ACC112 (cell line): ENCODE measurements around the gene MACF1.
"Not testable (repeated sequence)": the region's sequence is repeated elsewhere in the genome, so short reads cannot be mapped to it uniquely, and the experiment has no call there.

ENCODE experiments used
- H2AFZ ChIP-seq: fragments of 200-600 bp; sonication (generic); one replicate; pipeline ENCODE4 v1.6.0; 2017; ENCODE audit warnings: antibody characterized with exemption, low read length; ENCODE audit not compliant: unreplicated experiment
- H3K27ac ChIP-seq: fragments of 200-600 bp; sonication (generic); 2 replicates; pipeline ENCODE4 v1.5.1; 2014; ENCODE audit warnings: low read depth, mild to moderate bottlenecking, antibody characterized with exemption, low read length, moderate library complexity
- H3K27me3 ChIP-seq: fragments of 200-600 bp; sonication (generic); 2 replicates; pipeline ENCODE4 v1.6.1; 2014; ENCODE audit warnings: mild to moderate bottlenecking, antibody characterized with exemption, low read length, moderate library complexity, mixed read lengths; ENCODE audit not compliant: insufficient read depth
- H3K36me3 ChIP-seq: fragments of 200-600 bp; sonication (generic); 2 replicates; pipeline ENCODE4 v1.6.1; 2016; ENCODE audit warnings: mild to moderate bottlenecking, antibody characterized with exemption, low read length, moderate library complexity, mixed read lengths; ENCODE audit not compliant: insufficient read depth
- H3K4me1 ChIP-seq: fragments of 200-600 bp; sonication (generic); one replicate; pipeline ENCODE4 v1.6.1; 2016; ENCODE audit warnings: low read length, mixed read lengths; ENCODE audit not compliant: insufficient read depth, unreplicated experiment, control insufficient read depth
- H3K4me3 ChIP-seq: fragments of 200-600 bp; sonication (generic); 2 replicates; pipeline ENCODE4 v1.5.1; 2014; ENCODE audit warnings: mild to moderate bottlenecking, low read depth, low read length
- H3K79me2 ChIP-seq: fragments of 200-600 bp; sonication (generic); one replicate; pipeline ENCODE4 v1.6.0; 2016; ENCODE audit warnings: low read length; ENCODE audit not compliant: control insufficient read depth, unreplicated experiment, insufficient read depth

MACF1 gene

GRCh38 chr1:39515131-39516086, 310.9 kb downstream of the MACF1 start:
- not testable (repeated sequence) for H3K27me3 ChIP-seq, H3K27ac ChIP-seq, H2AFZ ChIP-seq, H3K4me1 ChIP-seq, H3K36me3 ChIP-seq, H3K79me2 ChIP-seq
- peak overlapping the region; percentile 63; the same call in 1 of the 2 replicates for H3K4me3 ChIP-seq

GRCh38 chr1:39516841-39517240, 312.3 kb downstream of the MACF1 start:
- H3K27me3 ChIP-seq, H3K4me1 ChIP-seq, H3K4me3 ChIP-seq, H3K36me3 ChIP-seq, H3K79me2 ChIP-seq, H3K27ac ChIP-seq, H2AFZ ChIP-seq: not testable (repeated sequence)

- H3K36me3 ChIP-seq, H3K79me2 ChIP-seq, H2AFZ ChIP-seq, H3K4me3 ChIP-seq, H3K4me1 ChIP-seq, H3K27ac ChIP-seq, H3K27me3 ChIP-seq: not testable (repeated sequence)
Measured at GRCh38 chr1:39517936-39518335, 313.4 kb downstream of the MACF1 start.

GRCh38 chr1:39519376-39519775, 314.9 kb downstream of the MACF1 start:
- not testable (repeated sequence) for H3K79me2 ChIP-seq, H3K4me1 ChIP-seq, H3K36me3 ChIP-seq, H2AFZ ChIP-seq, H3K4me3 ChIP-seq, H3K27me3 ChIP-seq, H3K27ac ChIP-seq

- not testable (repeated sequence) for H3K4me3 ChIP-seq, H3K27me3 ChIP-seq, H3K36me3 ChIP-seq, H3K79me2 ChIP-seq, H3K27ac ChIP-seq, H2AFZ ChIP-seq, H3K4me1 ChIP-seq
Measured at GRCh38 chr1:39522221-39522620, 317.7 kb downstream of the MACF1 start.

- peaks cover 3% of the 10 kb centered on the region; the same call in 1 of the 2 replicates for H3K36me3 ChIP-seq
- no peaks in the 10 kb centered on the region for H3K4me1 ChIP-seq
- no peaks in the 10 kb centered on the region for H3K79me2 ChIP-seq
- no peaks in the 10 kb centered on the region for H3K27me3 ChIP-seq
- H3K27ac ChIP-seq: no peak overlapping the region
- H2AFZ ChIP-seq: no peak overlapping the region
- no peak overlapping the region for H3K4me3 ChIP-seq
Measured at GRCh38 chr1:39522661-39523567, 318.4 kb downstream of the MACF1 start.

- no peaks in the 10 kb centered on the region for H3K4me1 ChIP-seq
Measured at GRCh38 chr1:39524171-39524570, 319.7 kb downstream of the MACF1 start.

GRCh38 chr1:39524591-39525365, 320.3 kb downstream of the MACF1 start:
- H3K4me1 ChIP-seq: no peaks in the 10 kb centered on the region
- H3K4me3 ChIP-seq: no peak overlapping the region
- no peak overlapping the region for H3K27ac ChIP-seq
- peaks cover 6% of the 10 kb centered on the region; the same call in 1 of the 2 replicates for H3K36me3 ChIP-seq
- H3K27me3 ChIP-seq: no peaks in the 10 kb centered on the region
- no peaks in the 10 kb centered on the region for H3K79me2 ChIP-seq
- H2AFZ ChIP-seq: no peak overlapping the region

More at GRCh38 chr1:39524171-39524570, 319.7 kb downstream of the MACF1 start:
- H2AFZ ChIP-seq: no peak overlapping the region
- H3K36me3 ChIP-seq: peaks cover 6% of the 10 kb centered on the region; the same call in 1 of the 2 replicates
- H3K27ac ChIP-seq: no peak overlapping the region
- H3K79me2 ChIP-seq: no peaks in the 10 kb centered on the region
- no peaks in the 10 kb centered on the region for H3K27me3 ChIP-seq
- H3K4me3 ChIP-seq: no peak overlapping the region

- no peaks in the 10 kb centered on the region for H3K27me3 ChIP-seq
- no peaks in the 10 kb centered on the region for H3K4me1 ChIP-seq
- H3K79me2 ChIP-seq: no peaks in the 10 kb centered on the region
- H3K27ac ChIP-seq: no peak overlapping the region
- H3K36me3 ChIP-seq: peaks cover 6% of the 10 kb centered on the region; the same call in 1 of the 2 replicates
- H2AFZ ChIP-seq: no peak overlapping the region
- no peak overlapping the region for H3K4me3 ChIP-seq
Measured at GRCh38 chr1:39525366-39526165, 321.1 kb downstream of the MACF1 start.
